ENCODE data around the gene CLK1.
"Not testable (repeated sequence)": the region's sequence is repeated elsewhere in the genome, so short reads cannot be mapped to it uniquely, and the experiment has no call there.

The CLK1 gene

GRCh38 chr2:200864176-200865034, at the start of gene CLK1:
TSS of gene CLK1 (minus strand) at chr2:200864658. CDS start at chr2:200861862, 2,796 bp downstream.
- DNase-seq (ENCODE audit: low spot score) = peak; percentile 97

GRCh38 chr2:200913654-200914053, 49.2 kb upstream of the CLK1 start:
- no peak for DNase-seq (ENCODE audit: low spot score)

GRCh38 chr2:200909958-200910357, 45.5 kb upstream of the CLK1 start:
- DNase-seq (ENCODE audit: low spot score) = no peak

GRCh38 chr2:200905618-200906296, 41.3 kb upstream of the CLK1 start:
- DNase-seq (ENCODE audit: low spot score) = peak; percentile 83

GRCh38 chr2:200901459-200902072, 37.1 kb upstream of the CLK1 start:
- peak; percentile 90 for DNase-seq (ENCODE audit: low spot score)

GRCh38 chr2:200899482-200899881, 35.0 kb upstream of the CLK1 start:
- no peak for DNase-seq (ENCODE audit: low spot score)

GRCh38 chr2:200888704-200889625, 24.5 kb upstream of the CLK1 start, which contains the start of the genes NIF3L1 and PPIL3:
TSS of gene NIF3L1 (plus strand) at chr2:200889371. CDS start at chr2:200891944, 2,573 bp downstream.
TSS of gene PPIL3 (minus strand) at chr2:200889077. CDS start at chr2:200887615, 1,462 bp downstream.
- peak; percentile 96 for DNase-seq (ENCODE audit: low spot score)

- not testable (repeated sequence) for DNase-seq (ENCODE audit: low spot score)
Observed at GRCh38 chr2:200881715-200882249, 17.3 kb upstream of the CLK1 start.

GRCh38 chr2:200878289-200878880, 13.9 kb upstream of the CLK1 start:
- DNase-seq (ENCODE audit: low spot score) = no peak

GRCh38 chr2:200877443-200877842, 13.0 kb upstream of the CLK1 start:
- no peak for DNase-seq (ENCODE audit: low spot score)

GRCh38 chr2:200873560-200873959, 9.1 kb upstream of the CLK1 start:
- no peak for DNase-seq (ENCODE audit: low spot score)

- no peak for DNase-seq (ENCODE audit: low spot score)
Observed at GRCh38 chr2:200871151-200871550, 6.7 kb upstream of the CLK1 start.

- DNase-seq (ENCODE audit: low spot score) = no peak
Observed at GRCh38 chr2:200869014-200869413, 4.6 kb upstream of the CLK1 start.

GRCh38 chr2:200863782-200864175, 679 bp downstream of the CLK1 start:
- no peak for DNase-seq (ENCODE audit: low spot score)

GRCh38 chr2:200862532-200863000, 1.9 kb downstream of the CLK1 start:
- DNase-seq (ENCODE audit: low spot score) = peak; percentile 82

GRCh38 chr2:200861617-200862155, 2.8 kb downstream of the CLK1 start:
- DNase-seq (ENCODE audit: low spot score) = peak; percentile 44

GRCh38 chr2:200860092-200860795, 4.2 kb downstream of the CLK1 start:
- DNase-seq (ENCODE audit: low spot score) = peak; percentile 36

- DNase-seq (ENCODE audit: low spot score) = no peak
Observed at GRCh38 chr2:200856806-200857205, 7.7 kb downstream of the CLK1 start.

- no peak for DNase-seq (ENCODE audit: low spot score)
Observed at GRCh38 chr2:200852605-200853004, 11.9 kb downstream of the CLK1 start.

Measured in hematopoietic multipotent progenitor cell treated with erythropoietin and hydrocortisone succinate and interleukin-3 and kit ligand, for 17 days (in vitro differentiated cells).